HEK293 (cell line): ENCODE measurements around the gene TMEM72.

ENCODE experiments used
- CTCF ChIA-PET: fragments of 350-600 bp; formaldehyde crosslinking; extraction: SDS; loops from one replicate; lab custom pipeline; 2021; ENCODE audit warnings: antibody characterized with exemption; lab: Yijun Ruan, JAX
- POLR2A ChIA-PET: fragments of 300-600 bp; formaldehyde crosslinking; extraction: SDS; loops from one replicate; lab custom pipeline; 2020; ENCODE audit warnings: antibody characterized with exemption, inconsistent platforms; lab: Yijun Ruan, JAX
- H3K27ac ChIP-seq: fragments of 200-500 bp; sonication (Bioruptor generic); 2 replicates; pipeline ENCODE4 v1.5.1; 2014; ENCODE audit warnings: low read depth, low read length, control low read depth, inconsistent platforms; ENCODE audit errors: extremely low read depth
- H3K36me3 ChIP-seq, 2 experiments: fragments of 200-500 bp in 1 of 2; sonication (Bioruptor generic) in 1 of 2; 1 replicate in 1 of 2; 2 replicates in 1 of 2; pipeline ENCODE4 v1.5.1; 2014 to 2017; ENCODE audit warnings: inconsistent platforms in 2 of 2, low read length in 2 of 2; ENCODE audit not compliant: control insufficient read depth in 2 of 2, insufficient read depth in 1 of 2
- H3K4me1 ChIP-seq: fragments of 200-500 bp; sonication (Bioruptor generic); 2 replicates; pipeline ENCODE4 v1.5.1; 2014; ENCODE audit warnings: mild to moderate bottlenecking, low read length, inconsistent platforms; ENCODE audit not compliant: control insufficient read depth, insufficient read depth
- H3K4me3 ChIP-seq: 2 replicates; pipeline ENCODE4 v1.5.1; 2011; ENCODE audit warnings: low read depth, mild to moderate bottlenecking, control low read depth, low read length, moderate library complexity
- H3K9me3 ChIP-seq: fragments of 200-500 bp; sonication (Bioruptor generic); 2 replicates; pipeline ENCODE4 v1.5.1; 2014; ENCODE audit warnings: low read depth, low read length, inconsistent platforms; ENCODE audit not compliant: control insufficient read depth, insufficient read depth
- GLIS2 ChIP-seq: fragments of 450-650 bp; formaldehyde crosslinking; IDR thresholded peaks from 2 replicates; pipeline ENCODE4 v1.5.1; 2016; ENCODE audit warnings: missing biosample characterization, missing genetic modification characterization
- HOXC10 ChIP-seq: sonication (generic); formaldehyde crosslinking; IDR thresholded peaks from 2 replicates; pipeline ENCODE4 v1.8.1; 2023; ENCODE audit warnings: mild to moderate bottlenecking, missing genetic modification reagents
- OSR2 ChIP-seq: fragments of 450-650 bp; formaldehyde crosslinking; IDR thresholded peaks from 2 replicates; pipeline ENCODE4 v1.5.1; 2016; ENCODE audit warnings: missing biosample characterization, missing genetic modification characterization
- YY2 ChIP-seq: fragments of 450-650 bp; formaldehyde crosslinking; IDR thresholded peaks from 2 replicates; pipeline ENCODE4 v1.5.1; 2016; ENCODE audit warnings: missing biosample characterization, missing genetic modification characterization
- ZBTB17 ChIP-seq: fragments of 450-650 bp; formaldehyde crosslinking; IDR thresholded peaks from 2 replicates; pipeline ENCODE4 v1.5.1; 2016; ENCODE audit warnings: missing biosample characterization, missing genetic modification characterization
- ZNF114 ChIP-seq: fragments of 450-650 bp; formaldehyde crosslinking; IDR thresholded peaks from 2 replicates; pipeline ENCODE4 v1.5.0; 2017; ENCODE audit warnings: missing biosample characterization, missing genetic modification characterization
- ZNF133 ChIP-seq: fragments of 450-650 bp; formaldehyde crosslinking; IDR thresholded peaks from 2 replicates; pipeline ENCODE4 v1.5.1; 2016; ENCODE audit warnings: missing biosample characterization, missing genetic modification characterization
- ZNF146 ChIP-seq: fragments of 450-650 bp; formaldehyde crosslinking; IDR thresholded peaks from 2 replicates; pipeline ENCODE4 v1.5.1; 2016; ENCODE audit warnings: missing biosample characterization, missing genetic modification characterization
- ZNF221 ChIP-seq: fragments of 450-650 bp; formaldehyde crosslinking; IDR thresholded peaks from 2 replicates; pipeline ENCODE4 v1.5.1; 2017; ENCODE audit warnings: missing biosample characterization, missing genetic modification characterization, borderline replicate concordance
- ZNF23 ChIP-seq: fragments of 450-650 bp; formaldehyde crosslinking; IDR thresholded peaks from 2 replicates; pipeline ENCODE4 v1.5.1; 2016; ENCODE audit warnings: missing biosample characterization, missing genetic modification characterization, borderline replicate concordance
- ZNF302 ChIP-seq: fragments of 450-650 bp; formaldehyde crosslinking; IDR thresholded peaks from 2 replicates; pipeline ENCODE4 v1.5.1; 2016; ENCODE audit warnings: missing biosample characterization, missing genetic modification characterization, low read depth
- ZNF426 ChIP-seq: fragments of 450-650 bp; formaldehyde crosslinking; IDR thresholded peaks from 2 replicates; pipeline ENCODE4 v1.5.1; 2017; ENCODE audit warnings: missing biosample characterization, missing genetic modification characterization, mild to moderate bottlenecking, inconsistent platforms, moderate library complexity
- ZNF510 ChIP-seq: fragments of 450-650 bp; formaldehyde crosslinking; IDR thresholded peaks from 2 replicates; pipeline ENCODE4 v1.5.1; 2018; ENCODE audit warnings: mild to moderate bottlenecking, missing genetic modification characterization, missing biosample characterization; ENCODE audit not compliant: insufficient replicate concordance
- ZNF521 ChIP-seq: fragments of 450-650 bp; formaldehyde crosslinking; IDR thresholded peaks from 2 replicates; pipeline ENCODE4 v1.5.1; 2017; ENCODE audit warnings: missing biosample characterization, mild to moderate bottlenecking, missing genetic modification characterization
- ZNF558 ChIP-seq: fragments of 450-650 bp; formaldehyde crosslinking; IDR thresholded peaks from 2 replicates; pipeline ENCODE4 v1.5.1; 2016; ENCODE audit warnings: missing biosample characterization, missing genetic modification characterization
- ZNF600 ChIP-seq: fragments of 450-650 bp; formaldehyde crosslinking; IDR thresholded peaks from 2 replicates; pipeline ENCODE4 v1.5.1; 2016; ENCODE audit warnings: missing biosample characterization, missing genetic modification characterization
- ZNF785 ChIP-seq: fragments of 450-650 bp; formaldehyde crosslinking; IDR thresholded peaks from 2 replicates; pipeline ENCODE4 v1.5.1; 2016; ENCODE audit warnings: missing biosample characterization, missing genetic modification characterization
- ZSCAN23 ChIP-seq: fragments of 450-650 bp; formaldehyde crosslinking; IDR thresholded peaks from 2 replicates; pipeline ENCODE4 v1.5.1; 2016; ENCODE audit warnings: missing biosample characterization, missing genetic modification characterization
- TF ChIP-seq, protein P1 (sequence below): fragments of 450-650 bp; formaldehyde crosslinking; IDR thresholded peaks from 2 replicates; pipeline ENCODE4 v1.5.1; 2016; ENCODE audit warnings: missing biosample characterization, missing genetic modification characterization
- TF ChIP-seq, protein P2 (sequence below): fragments of 450-650 bp; formaldehyde crosslinking; IDR thresholded peaks from 2 replicates; pipeline ENCODE4 v1.5.1; 2016; ENCODE audit warnings: missing biosample characterization, missing genetic modification characterization
- TF ChIP-seq, protein P3 (sequence below): fragments of 450-650 bp; IDR thresholded peaks from 2 replicates; pipeline ENCODE4 v1.5.1; 2018; ENCODE audit warnings: missing biosample characterization, missing genetic modification characterization
- TF ChIP-seq, protein P4 (sequence below): fragments of 450-650 bp; formaldehyde crosslinking; IDR thresholded peaks from 2 replicates; pipeline ENCODE4 v1.5.1; 2017; ENCODE audit warnings: missing biosample characterization, mild to moderate bottlenecking, missing genetic modification characterization, moderate library complexity
- TF ChIP-seq, protein P5 (sequence below): fragments of 450-650 bp; formaldehyde crosslinking; IDR thresholded peaks from 2 replicates; pipeline ENCODE4 v1.5.1; 2017; ENCODE audit warnings: missing biosample characterization, missing genetic modification characterization
- TF ChIP-seq, protein P6 (sequence below): fragments of 450-650 bp; formaldehyde crosslinking; IDR thresholded peaks from 2 replicates; pipeline ENCODE4 v1.5.1; 2016; ENCODE audit warnings: missing biosample characterization, missing genetic modification characterization

TMEM72 gene

DNA sequence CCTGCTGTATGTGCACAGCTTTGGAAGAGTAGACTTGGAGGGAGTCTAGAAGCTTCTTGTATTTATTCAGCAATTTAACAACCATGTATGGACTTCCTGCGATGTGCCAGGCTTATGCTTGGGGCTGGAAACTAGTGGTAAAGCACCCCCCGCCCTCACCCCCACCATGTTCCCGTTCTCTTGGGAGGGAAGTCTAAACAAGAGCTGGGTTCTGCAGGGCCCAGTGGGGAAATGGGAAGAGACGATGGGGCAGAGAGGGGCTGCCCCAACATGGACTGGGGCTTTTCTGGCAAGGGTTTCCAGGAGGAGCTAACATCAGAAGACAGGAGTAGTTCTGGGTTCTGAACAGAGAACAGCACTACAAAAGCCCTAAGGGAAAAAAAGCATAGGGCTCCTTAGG, 56.5 kb downstream of the TMEM72 start (continued):
- TF ChIP-seq, protein P1, sequence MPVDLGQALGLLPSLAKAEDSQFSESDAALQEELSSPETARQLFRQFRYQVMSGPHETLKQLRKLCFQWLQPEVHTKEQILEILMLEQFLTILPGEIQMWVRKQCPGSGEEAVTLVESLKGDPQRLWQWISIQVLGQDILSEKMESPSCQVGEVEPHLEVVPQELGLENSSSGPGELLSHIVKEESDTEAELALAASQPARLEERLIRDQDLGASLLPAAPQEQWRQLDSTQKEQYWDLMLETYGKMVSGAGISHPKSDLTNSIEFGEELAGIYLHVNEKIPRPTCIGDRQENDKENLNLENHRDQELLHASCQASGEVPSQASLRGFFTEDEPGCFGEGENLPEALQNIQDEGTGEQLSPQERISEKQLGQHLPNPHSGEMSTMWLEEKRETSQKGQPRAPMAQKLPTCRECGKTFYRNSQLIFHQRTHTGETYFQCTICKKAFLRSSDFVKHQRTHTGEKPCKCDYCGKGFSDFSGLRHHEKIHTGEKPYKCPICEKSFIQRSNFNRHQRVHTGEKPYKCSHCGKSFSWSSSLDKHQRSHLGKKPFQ, result no peak
- TF ChIP-seq YY2 (tag by site-specific recombination) (no peak), ZNF785 (tag by site-specific recombination) (no peak)
- TF ChIP-seq, protein P2, sequence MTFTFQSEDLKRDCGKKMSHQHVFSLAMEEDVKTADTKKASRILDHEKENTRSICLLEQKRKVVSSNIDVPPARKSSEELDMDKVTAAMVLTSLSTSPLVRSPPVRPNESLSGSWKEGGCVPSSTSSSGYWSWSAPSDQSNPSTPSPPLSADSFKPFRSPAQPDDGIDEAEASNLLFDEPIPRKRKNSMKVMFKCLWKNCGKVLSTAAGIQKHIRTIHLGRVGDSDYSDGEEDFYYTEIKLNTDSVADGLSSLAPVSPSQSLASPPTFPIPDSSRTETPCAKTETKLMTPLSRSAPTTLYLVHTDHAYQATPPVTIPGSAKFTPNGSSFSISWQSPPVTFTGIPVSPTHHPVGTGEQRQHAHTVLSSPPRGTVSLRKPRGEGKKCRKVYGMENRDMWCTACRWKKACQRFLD, result no peak
- TF ChIP-seq, all 188 proteins: peak for 0

DNA sequence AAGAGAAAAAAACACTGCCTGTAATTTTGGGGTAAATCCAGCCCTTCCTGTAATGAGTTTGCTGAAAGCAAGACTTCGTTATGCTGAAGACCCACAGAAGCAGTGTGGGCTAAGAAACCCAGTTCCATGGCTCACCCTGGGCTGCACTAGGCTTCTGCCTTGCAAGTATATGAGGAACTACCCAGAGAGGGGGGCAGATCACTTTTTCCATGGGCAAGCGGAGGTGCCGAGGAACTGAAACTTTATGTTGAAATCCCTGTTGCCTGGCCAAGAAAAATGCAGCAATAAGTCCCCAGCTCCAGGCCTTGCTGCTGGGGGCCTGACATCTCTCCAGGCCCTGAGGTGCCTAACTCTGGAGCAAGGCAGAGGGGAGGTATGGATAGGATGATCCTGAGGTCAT, 57.0 kb downstream of the TMEM72 start:
- POLR2A ChIA-PET, result interaction anchor here (0.6 to 1.2 kb wide), 2 partner anchors 10 to 100 kb away, joined by 3 read pairs; partner anchors contain the start of gene DEPP1
- TF ChIP-seq, protein P3, sequence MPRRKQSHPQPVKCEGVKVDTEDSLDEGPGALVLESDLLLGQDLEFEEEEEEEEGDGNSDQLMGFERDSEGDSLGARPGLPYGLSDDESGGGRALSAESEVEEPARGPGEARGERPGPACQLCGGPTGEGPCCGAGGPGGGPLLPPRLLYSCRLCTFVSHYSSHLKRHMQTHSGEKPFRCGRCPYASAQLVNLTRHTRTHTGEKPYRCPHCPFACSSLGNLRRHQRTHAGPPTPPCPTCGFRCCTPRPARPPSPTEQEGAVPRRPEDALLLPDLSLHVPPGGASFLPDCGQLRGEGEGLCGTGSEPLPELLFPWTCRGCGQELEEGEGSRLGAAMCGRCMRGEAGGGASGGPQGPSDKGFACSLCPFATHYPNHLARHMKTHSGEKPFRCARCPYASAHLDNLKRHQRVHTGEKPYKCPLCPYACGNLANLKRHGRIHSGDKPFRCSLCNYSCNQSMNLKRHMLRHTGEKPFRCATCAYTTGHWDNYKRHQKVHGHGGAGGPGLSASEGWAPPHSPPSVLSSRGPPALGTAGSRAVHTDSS (tag by site-specific recombination), result no peak
- TF ChIP-seq, protein P4, sequence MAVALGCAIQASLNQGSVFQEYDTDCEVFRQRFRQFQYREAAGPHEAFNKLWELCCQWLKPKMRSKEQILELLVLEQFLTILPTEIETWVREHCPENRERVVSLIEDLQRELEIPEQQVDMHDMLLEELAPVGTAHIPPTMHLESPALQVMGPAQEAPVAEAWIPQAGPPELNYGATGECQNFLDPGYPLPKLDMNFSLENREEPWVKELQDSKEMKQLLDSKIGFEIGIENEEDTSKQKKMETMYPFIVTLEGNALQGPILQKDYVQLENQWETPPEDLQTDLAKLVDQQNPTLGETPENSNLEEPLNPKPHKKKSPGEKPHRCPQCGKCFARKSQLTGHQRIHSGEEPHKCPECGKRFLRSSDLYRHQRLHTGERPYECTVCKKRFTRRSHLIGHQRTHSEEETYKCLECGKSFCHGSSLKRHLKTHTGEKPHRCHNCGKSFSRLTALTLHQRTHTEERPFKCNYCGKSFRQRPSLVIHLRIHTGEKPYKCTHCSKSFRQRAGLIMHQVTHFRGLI, result no peak
- TF ChIP-seq ZNF302 (tag by site-specific recombination), result no peak
- no peaks in the 10 kb centered on the region for H3K9me3 ChIP-seq
- peaks cover 8% of the 10 kb centered on the region; the same call in 1 of the 2 replicates for H3K4me1 ChIP-seq
- no peak overlapping the region for H3K27ac ChIP-seq
- no peak overlapping the region for H3K4me3 ChIP-seq
- CTCF ChIA-PET, result interaction anchor here (0.9 kb wide), 1 partner anchor 12 kb away, joined by 6 read pairs; no protein-coding TSS in a partner anchor
- peaks cover 0 to 17% of the 10 kb centered on the region in 2 experiments; a peak in 1 of 3 replicates for H3K36me3 ChIP-seq

DNA sequence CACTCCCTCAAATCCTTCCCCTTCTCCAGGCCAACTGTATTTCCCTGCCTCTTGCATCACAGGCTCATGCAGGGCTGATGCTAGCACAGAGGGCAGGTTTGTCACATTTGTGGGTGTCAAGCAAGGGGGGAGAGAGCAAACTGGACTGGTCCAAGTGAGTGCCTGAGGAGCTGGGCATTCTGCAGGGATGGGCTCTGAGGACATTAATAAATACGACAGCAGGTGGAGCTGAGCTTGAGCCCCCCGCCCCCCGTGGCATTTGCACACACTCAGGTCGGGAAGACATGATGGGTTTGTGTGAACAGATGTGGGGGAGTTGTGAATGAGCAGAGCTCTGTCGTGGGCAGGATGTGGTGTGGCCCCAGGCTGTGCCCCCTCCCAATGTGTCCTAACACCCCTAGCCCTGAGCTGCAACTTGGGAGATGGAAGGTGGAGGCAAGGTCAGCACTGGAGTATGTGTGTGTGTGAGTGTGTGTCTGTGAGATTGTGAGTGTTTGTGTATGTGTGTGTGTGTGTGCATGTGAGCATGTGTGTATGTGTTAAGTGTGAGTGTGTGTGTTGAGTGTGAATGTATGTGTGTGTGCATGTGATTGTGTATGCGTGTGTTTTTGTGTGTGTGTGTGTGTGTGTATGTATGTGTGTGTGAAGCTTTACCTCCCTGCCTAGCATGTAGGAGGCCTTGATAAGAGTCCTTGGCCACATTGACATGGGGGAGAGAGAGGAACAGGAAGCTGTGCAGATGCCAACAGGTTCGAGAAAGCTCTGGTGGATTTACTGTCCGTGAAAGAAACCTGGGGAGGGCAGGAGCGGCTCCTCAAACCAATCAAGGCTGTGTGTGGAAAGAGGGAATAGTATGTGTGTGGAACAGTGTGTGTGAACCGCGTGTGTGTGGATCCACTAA, 57.6 kb downstream of the TMEM72 start:
- Histone ChIP-seq H3K9me3 (no peaks in the 10 kb centered on the region), H3K36me3 (peaks cover 0 to 17% of the 10 kb centered on the region in 2 experiments; a peak in 1 of 3 replicates), H3K27ac (no peak overlapping the region), H3K4me3 (no peak overlapping the region), H3K4me1 (peaks cover 8% of the 10 kb centered on the region; the same call in 1 of the 2 replicates)
- ChIA-PET CTCF (interaction anchor here (0.6 to 0.9 kb wide), 2 partner anchors 13 to 15 kb away, joined by 3 to 6 read pairs; no protein-coding TSS in a partner anchor), POLR2A (interaction anchor here (1.2 kb wide), 1 partner anchor 9 kb away, joined by 3 read pairs; the partner anchor contains the start of gene DEPP1)
- TF ChIP-seq ZSCAN23 (tag by site-specific recombination) (no peak), ZNF146 (tag by site-specific recombination) (no peak), ZNF23 (no peak), ZNF510 (tag by site-specific recombination) (no peak), ZNF114 (tag by site-specific recombination) (no peak), ZBTB17 (tag by site-specific recombination) (no peak), HOXC10 (CRISPR knock-in tag) (no peak), ZNF221 (tag by site-specific recombination) (no peak), ZNF426 (tag by site-specific recombination) (no peak), OSR2 (no peak), GLIS2 (tag by site-specific recombination) (no peak), ZNF521 (tag by site-specific recombination) (no peak; the same call in 1 of the 2 replicates), ZNF133 (tag by site-specific recombination) (0 out of 2 replicates have a peak, but pooled peaks have one; percentile 35), ZNF600 (tag by site-specific recombination) (no peak), ZNF558 (tag by site-specific recombination) (no peak)
- TF ChIP-seq, protein P5, sequence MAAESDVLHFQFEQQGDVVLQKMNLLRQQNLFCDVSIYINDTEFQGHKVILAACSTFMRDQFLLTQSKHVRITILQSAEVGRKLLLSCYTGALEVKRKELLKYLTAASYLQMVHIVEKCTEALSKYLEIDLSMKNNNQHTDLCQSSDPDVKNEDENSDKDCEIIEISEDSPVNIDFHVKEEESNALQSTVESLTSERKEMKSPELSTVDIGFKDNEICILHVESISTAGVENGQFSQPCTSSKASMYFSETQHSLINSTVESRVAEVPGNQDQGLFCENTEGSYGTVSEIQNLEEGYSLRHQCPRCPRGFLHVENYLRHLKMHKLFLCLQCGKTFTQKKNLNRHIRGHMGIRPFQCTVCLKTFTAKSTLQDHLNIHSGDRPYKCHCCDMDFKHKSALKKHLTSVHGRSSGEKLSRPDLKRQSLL (tag by site-specific recombination), result no peak
- TF ChIP-seq, protein P6, sequence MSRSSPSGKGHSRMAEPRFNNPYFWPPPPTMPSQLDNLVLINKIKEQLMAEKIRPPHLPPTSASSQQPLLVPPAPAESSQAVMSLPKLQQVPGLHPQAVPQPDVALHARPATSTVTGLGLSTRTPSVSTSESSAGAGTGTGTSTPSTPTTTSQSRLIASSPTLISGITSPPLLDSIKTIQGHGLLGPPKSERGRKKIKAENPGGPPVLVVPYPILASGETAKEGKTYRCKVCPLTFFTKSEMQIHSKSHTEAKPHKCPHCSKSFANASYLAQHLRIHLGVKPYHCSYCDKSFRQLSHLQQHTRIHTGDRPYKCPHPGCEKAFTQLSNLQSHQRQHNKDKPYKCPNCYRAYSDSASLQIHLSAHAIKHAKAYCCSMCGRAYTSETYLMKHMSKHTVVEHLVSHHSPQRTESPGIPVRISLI (tag by site-specific recombination), result no peak
